Loucy (cell line): Measurements from ENCODE around the gene GRK3.
"Not testable (repeated sequence)": the region's sequence is repeated elsewhere in the genome, so short reads cannot be mapped to it uniquely, and the experiment has no call there.

ENCODE experiments used
- H2AFZ ChIP-seq: fragments of 200-600 bp; sonication (generic); 2 replicates; pipeline ENCODE4 v1.6.0; 2016; ENCODE audit warnings: antibody characterized with exemption, mild to moderate bottlenecking, low read length, moderate library complexity
- H3F3A ChIP-seq: fragments of 200-600 bp; 2 replicates; pipeline ENCODE4 v1.6.0; 2016; ENCODE audit warnings: antibody characterized with exemption, low read depth, mild to moderate bottlenecking
- H3K27me3 ChIP-seq: fragments of 200-600 bp; sonication (generic); 2 replicates; pipeline ENCODE4 v1.6.1; 2014; ENCODE audit warnings: low read length, mild to moderate bottlenecking; ENCODE audit not compliant: insufficient read depth, poor library complexity, severe bottlenecking
- H3K36me3 ChIP-seq: fragments of 200-600 bp; sonication (generic); 2 replicates; pipeline ENCODE4 v1.6.1; 2016; ENCODE audit warnings: low read length; ENCODE audit not compliant: insufficient read depth
- H3K4me1 ChIP-seq: fragments of 200-600 bp; sonication (generic); 2 replicates; pipeline ENCODE4 v1.5.1; 2014; ENCODE audit warnings: low read length, mild to moderate bottlenecking; ENCODE audit not compliant: insufficient read depth, poor library complexity, severe bottlenecking
- H3K4me2 ChIP-seq: fragments of 200-600 bp; sonication (generic); 2 replicates; pipeline ENCODE4 v1.6.0; 2014; ENCODE audit warnings: antibody characterized with exemption, low read length, low read depth, mild to moderate bottlenecking; ENCODE audit not compliant: poor library complexity, severe bottlenecking
- H3K4me3 ChIP-seq: fragments of 200-600 bp; sonication (generic); 2 replicates; pipeline ENCODE4 v1.5.1; 2014; ENCODE audit warnings: low read length, mild to moderate bottlenecking, mixed read lengths; ENCODE audit not compliant: poor library complexity, severe bottlenecking
- H3K79me2 ChIP-seq: fragments of 200-600 bp; sonication (generic); 2 replicates; pipeline ENCODE4 v1.6.1; 2014; ENCODE audit warnings: low read length; ENCODE audit not compliant: insufficient read depth
- H3K9ac ChIP-seq: fragments of 200-600 bp; sonication (generic); 2 replicates; pipeline ENCODE4 v1.6.0; 2014; ENCODE audit warnings: mild to moderate bottlenecking, low read depth, low read length, moderate library complexity; ENCODE audit not compliant: poor library complexity, severe bottlenecking
- H3K9me2 ChIP-seq: fragments of 200-600 bp; sonication (generic); replicated peaks from 2 replicates; pipeline ENCODE4 v1.6.1; 2016; ENCODE audit warnings: low read depth, low read length, mixed read lengths
- H3K9me3 ChIP-seq: fragments of 200-600 bp; sonication (generic); 2 replicates; pipeline ENCODE4 v1.6.1; 2014; ENCODE audit warnings: mild to moderate bottlenecking, antibody characterized with exemption, low read length, low read depth; ENCODE audit not compliant: insufficient read depth
- H4K20me1 ChIP-seq: fragments of 200-600 bp; sonication (generic); 2 replicates; pipeline ENCODE4 v1.6.0; 2014; ENCODE audit warnings: antibody characterized with exemption, low read length, mild to moderate bottlenecking; ENCODE audit not compliant: insufficient read depth, poor library complexity, severe bottlenecking
- CTCF ChIP-seq: fragments of 200-600 bp; sonication (generic); conservative IDR thresholded peaks from 2 replicates; pipeline ENCODE4 v1.5.1; 2014; ENCODE audit warnings: mild to moderate bottlenecking, antibody characterized with exemption, low read length
- EZH2phosphoT487 ChIP-seq: fragments of 200-600 bp; IDR thresholded peaks from 2 replicates; pipeline ENCODE4 v1.6.1; 2018; ENCODE audit warnings: antibody characterized with exemption, mild to moderate bottlenecking, moderate library complexity, borderline replicate concordance

GRK3 gene

GRCh38 chr22:25564320-25564978 is at the start of gene GRK3:
Gene GRK3 (plus strand): TSS chr22:25564675. CDS start chr22:25565041, 366 bp downstream.
- H3K9me2 ChIP-seq: no peaks in the 10 kb centered on the region
- no peaks in the 10 kb centered on the region for H3F3A ChIP-seq
- peaks cover 33% of the 10 kb centered on the region for H4K20me1 ChIP-seq
- H3K36me3 ChIP-seq: peaks cover 3% of the 10 kb centered on the region; the same call in 1 of the 2 replicates
- H3K9ac ChIP-seq: peak within 1 kb of the TSS; percentile 86
- peak within 1 kb of the TSS; percentile 86 for H3K4me3 ChIP-seq
- no peak for TF ChIP-seq CTCF
- TF ChIP-seq EZH2phosphoT487: no peak
- peaks cover 34% of the 10 kb centered on the region for H3K4me1 ChIP-seq
- H3K27me3 ChIP-seq: peaks cover 5% of the 10 kb centered on the region
- peaks cover 46% of the 10 kb centered on the region for H3K79me2 ChIP-seq
- peak within 1 kb of the TSS; percentile 83 for H3K4me2 ChIP-seq
- H3K9me3 ChIP-seq: no peaks in the 10 kb centered on the region
- H2AFZ ChIP-seq: peak within 1 kb of the TSS; percentile 24

GRCh38 chr22:25518000-25518663 is 46.3 kb upstream of the GRK3 start:
- Histone ChIP-seq H3K4me3 (no peak overlapping the region), H3K4me1 (peaks cover 3% of the 10 kb centered on the region), H3K79me2 (no peaks in the 10 kb centered on the region), H3F3A (no peaks in the 10 kb centered on the region), H3K36me3 (no peaks in the 10 kb centered on the region), H3K9ac (no peak overlapping the region), H3K4me2 (no peak overlapping the region), H3K9me2 (no peaks in the 10 kb centered on the region), H2AFZ (no peak overlapping the region), H4K20me1 (no peaks in the 10 kb centered on the region), H3K27me3 (no peaks in the 10 kb centered on the region), H3K9me3 (no peaks in the 10 kb centered on the region)
- TF ChIP-seq CTCF (no peak), EZH2phosphoT487 (no peak)

- H3K4me2 ChIP-seq: no peak overlapping the region
These were observed 39.1 kb upstream of the GRK3 start for GRCh38 chr22:25525376-25525775.

GRCh38 chr22:25525804-25526584 is 38.5 kb upstream of the GRK3 start:
- H3K9me2 ChIP-seq, H3K27me3 ChIP-seq, H3K36me3 ChIP-seq, H3F3A ChIP-seq, H4K20me1 ChIP-seq, H3K9ac ChIP-seq, H3K9me3 ChIP-seq, H3K4me3 ChIP-seq, H3K4me2 ChIP-seq, H2AFZ ChIP-seq, H3K79me2 ChIP-seq, H3K4me1 ChIP-seq: not testable (repeated sequence)

More at GRCh38 chr22:25525376-25525775, 39.1 kb upstream of the GRK3 start:
- H3F3A ChIP-seq: no peaks in the 10 kb centered on the region
- no peak for TF ChIP-seq EZH2phosphoT487
- peaks cover 5% of the 10 kb centered on the region; the same call in 1 of the 2 replicates for H3K9me3 ChIP-seq
- H3K4me3 ChIP-seq: no peak overlapping the region
- H3K9me2 ChIP-seq: no peaks in the 10 kb centered on the region
- no peaks in the 10 kb centered on the region for H3K36me3 ChIP-seq
- no peaks in the 10 kb centered on the region for H4K20me1 ChIP-seq
- H3K4me1 ChIP-seq: no peaks in the 10 kb centered on the region
- H3K27me3 ChIP-seq: no peaks in the 10 kb centered on the region
- H2AFZ ChIP-seq: no peak overlapping the region
- H3K9ac ChIP-seq: no peak overlapping the region
- no peaks in the 10 kb centered on the region for H3K79me2 ChIP-seq

GRCh38 chr22:25527016-25527415 is 37.5 kb upstream of the GRK3 start:
- H3K9me3 ChIP-seq, H3K4me2 ChIP-seq, H3K36me3 ChIP-seq, H3K9ac ChIP-seq, H3K4me3 ChIP-seq, H2AFZ ChIP-seq, H3K27me3 ChIP-seq, H3K9me2 ChIP-seq, H3K79me2 ChIP-seq, H4K20me1 ChIP-seq, H3F3A ChIP-seq, H3K4me1 ChIP-seq: not testable (repeated sequence)
